ENCODE results near the gene PRPF40B.

DNA sequence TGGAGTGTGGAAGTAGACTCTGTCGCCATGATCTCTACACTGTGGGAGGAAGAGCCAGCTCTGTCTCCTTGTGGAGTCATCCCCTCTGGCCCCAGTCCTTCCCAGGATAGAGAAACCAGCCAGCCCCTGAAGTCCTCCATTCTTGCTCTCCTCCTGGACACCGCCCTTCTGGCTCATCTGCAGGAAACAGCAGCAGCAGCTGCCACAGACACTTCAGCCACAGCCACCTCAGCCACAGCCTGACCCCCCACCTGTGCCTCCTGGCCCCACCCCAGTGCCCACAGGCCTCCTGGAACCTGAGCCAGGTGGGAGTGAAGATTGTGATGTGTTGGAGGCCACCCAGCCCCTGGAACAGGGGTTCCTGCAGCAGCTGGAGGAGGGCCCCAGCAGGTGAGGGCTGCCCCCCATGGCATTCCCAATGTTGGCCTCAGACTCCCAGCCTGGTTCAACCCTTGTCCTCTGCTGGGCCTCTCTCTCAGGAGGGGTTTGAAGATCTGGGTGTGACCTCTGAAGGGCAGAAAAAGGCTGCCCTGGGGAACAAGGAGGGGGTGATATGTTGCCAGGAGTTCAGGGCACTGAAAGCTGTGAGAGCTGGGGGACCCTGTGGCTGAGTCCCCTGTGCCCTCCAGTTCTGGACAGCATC lies 10.5 kb downstream of the PRPF40B start:
- TF ChIP-seq, protein P1, sequence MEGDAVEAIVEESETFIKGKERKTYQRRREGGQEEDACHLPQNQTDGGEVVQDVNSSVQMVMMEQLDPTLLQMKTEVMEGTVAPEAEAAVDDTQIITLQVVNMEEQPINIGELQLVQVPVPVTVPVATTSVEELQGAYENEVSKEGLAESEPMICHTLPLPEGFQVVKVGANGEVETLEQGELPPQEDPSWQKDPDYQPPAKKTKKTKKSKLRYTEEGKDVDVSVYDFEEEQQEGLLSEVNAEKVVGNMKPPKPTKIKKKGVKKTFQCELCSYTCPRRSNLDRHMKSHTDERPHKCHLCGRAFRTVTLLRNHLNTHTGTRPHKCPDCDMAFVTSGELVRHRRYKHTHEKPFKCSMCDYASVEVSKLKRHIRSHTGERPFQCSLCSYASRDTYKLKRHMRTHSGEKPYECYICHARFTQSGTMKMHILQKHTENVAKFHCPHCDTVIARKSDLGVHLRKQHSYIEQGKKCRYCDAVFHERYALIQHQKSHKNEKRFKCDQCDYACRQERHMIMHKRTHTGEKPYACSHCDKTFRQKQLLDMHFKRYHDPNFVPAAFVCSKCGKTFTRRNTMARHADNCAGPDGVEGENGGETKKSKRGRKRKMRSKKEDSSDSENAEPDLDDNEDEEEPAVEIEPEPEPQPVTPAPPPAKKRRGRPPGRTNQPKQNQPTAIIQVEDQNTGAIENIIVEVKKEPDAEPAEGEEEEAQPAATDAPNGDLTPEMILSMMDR (conservative IDR thresholded peaks at IDR 0.05 in 1 of 2, IDR thresholded peaks at IDR 0.05 in 1 of 2; ENCODE audit: extremely low read depth in 1 of 2, insufficient read depth in 1 of 2, low read depth in 1 of 2, low read length in 2 of 2), result no peak
- no peak for TF ChIP-seq EZH2 (IDR thresholded peaks at IDR 0.05; ENCODE audit: borderline replicate concordance, low read length)

Measured in mammary epithelial cell (primary cell).